Kidney tubule cell (primary cell): ENCODE measurements around the gene CCL4.

ENCODE experiments used
- DNase-seq: peaks from one replicate; pipeline ENCODE4 v3.0.0-alpha.2; 2018; ENCODE audit warnings: low spot score

CCL4 gene

GRCh38 chr17:36144981-36145729 is 41.5 kb downstream of the CCL4 start:
- DNase-seq, result no peak

- DNase-seq, result no peak
These were observed 44.0 kb downstream of the CCL4 start for GRCh38 chr17:36147601-36148000.

GRCh38 chr17:36148559-36149295 is 45.1 kb downstream of the CCL4 start:
- DNase-seq, result peak; percentile 54

- no peak for DNase-seq
These were observed 45.7 kb downstream of the CCL4 start for GRCh38 chr17:36149296-36149820.

GRCh38 chr17:36151891-36152638 is 48.4 kb downstream of the CCL4 start:
- no peak for DNase-seq

GRCh38 chr17:36152639-36153120 is 49.1 kb downstream of the CCL4 start:
- no peak for DNase-seq

- DNase-seq, result no peak
These were observed 50.4 kb downstream of the CCL4 start for GRCh38 chr17:36153895-36154610.
